ENCODE results near the gene ZNF182. TPM values are rescaled to one million over a fixed set of nuclear protein-coding genes. Genes with fewer than 3 reads are reported as not detected.

The ZNF182 gene
- total and polyA plus RNA-seq, 12 donors = 1.9 to 7.3 (median 4.2) TPM

- TF ChIP-seq POLR2A (IDR thresholded peaks at IDR 0.05) = no peak
- no peak for TF ChIP-seq CTCF (IDR thresholded peaks at IDR 0.05)
- H3K27ac ChIP-seq = no peak overlapping the region
- H3K9me3 ChIP-seq (replicated peaks in 1 of 3) = no peaks in the 10 kb centered on the region
- no peak overlapping the region for H3K4me3 ChIP-seq
- DNase-seq = no peak
- no peaks in the 10 kb centered on the region for H3K36me3 ChIP-seq (replicated peaks in 1 of 2)
- WGBS, 4 donors = 76 to 86% (median 85%) methylated on average over 3 of the region's 3 CpGs
- intact Hi-C loops (cut with DNase I) = no loop called here
- no peaks in the 10 kb centered on the region for H3K27me3 ChIP-seq
- H3K4me1 ChIP-seq (replicated peaks in 1 of 2) = peaks cover 0 to 10% of the 10 kb centered on the region in 2 donors
These were observed 2.5 kb downstream of the ZNF182 start for GRCh38 chrX:48001260-48001659.

GRCh38 chrX:47992669-47993068 is 11.1 kb downstream of the ZNF182 start:
- intact Hi-C loops (cut with DNase I) = no loop called here

GRCh38 chrX:47992095-47992380 is 11.8 kb downstream of the ZNF182 start:
- WGBS, 4 donors = 69 to 100% (median 82%) methylated on average over 1 of the region's 1 CpG
- Histone ChIP-seq H3K4me1 (replicated peaks in 1 of 2) (no peaks in the 10 kb centered on the region), H3K27ac (no peak overlapping the region), H3K36me3 (replicated peaks in 1 of 2) (no peaks in the 10 kb centered on the region), H3K27me3 (no peaks in the 10 kb centered on the region), H3K4me3 (no peak overlapping the region), H3K9me3 (replicated peaks in 1 of 3) (no peaks in the 10 kb centered on the region)
- TF ChIP-seq POLR2A (IDR thresholded peaks at IDR 0.05) = no peak
- TF ChIP-seq CTCF (IDR thresholded peaks at IDR 0.05) = no peak
- intact Hi-C loops (cut with DNase I) = no loop called here
- DNase-seq = no peak

More at GRCh38 chrX:47992669-47993068, 11.1 kb downstream of the ZNF182 start:
- no peaks in the 10 kb centered on the region for H3K9me3 ChIP-seq (replicated peaks in 1 of 3)
- WGBS, 4 donors = 72 to 100% (median 98%) methylated on average over 2 of the region's 2 CpGs
- no peak for DNase-seq
- no peak overlapping the region for H3K27ac ChIP-seq
- H3K27me3 ChIP-seq = no peaks in the 10 kb centered on the region
- no peaks in the 10 kb centered on the region for H3K4me1 ChIP-seq (replicated peaks in 1 of 2)
- no peak overlapping the region for H3K4me3 ChIP-seq
- TF ChIP-seq POLR2A (IDR thresholded peaks at IDR 0.05) = no peak
- H3K36me3 ChIP-seq (replicated peaks in 1 of 2) = no peaks in the 10 kb centered on the region

- H3K36me3 ChIP-seq (replicated peaks in 1 of 2) = no peaks in the 10 kb centered on the region
- no peaks in the 10 kb centered on the region for H3K9me3 ChIP-seq (replicated peaks in 1 of 3)
- H3K27me3 ChIP-seq = no peaks in the 10 kb centered on the region
- no peak overlapping the region for H3K4me3 ChIP-seq
- TF ChIP-seq CTCF (IDR thresholded peaks at IDR 0.05) = no peak
- TF ChIP-seq POLR2A (IDR thresholded peaks at IDR 0.05) = no peak
- no peaks in the 10 kb centered on the region for H3K4me1 ChIP-seq (replicated peaks in 1 of 2)
- intact Hi-C loops (cut with DNase I) = no loop called here
- no peak for DNase-seq
- WGBS, 4 donors = 64 to 89% (median 77%) methylated on average over 4 to 5 of the region's 5 CpGs
- no peak overlapping the region for H3K27ac ChIP-seq
These were observed 12.3 kb downstream of the ZNF182 start for GRCh38 chrX:47991263-47992094.
